Limb (tissue), 2 donors: ENCODE measurements around the gene PKD1.

ENCODE experiments used
- DNase-seq, 2 donors: peaks; one replicate each; pipeline ENCODE4 v3.0.0-alpha.2; 2016; ENCODE audit errors: extremely low spot score in 2 of 2

The PKD1 gene

DNA sequence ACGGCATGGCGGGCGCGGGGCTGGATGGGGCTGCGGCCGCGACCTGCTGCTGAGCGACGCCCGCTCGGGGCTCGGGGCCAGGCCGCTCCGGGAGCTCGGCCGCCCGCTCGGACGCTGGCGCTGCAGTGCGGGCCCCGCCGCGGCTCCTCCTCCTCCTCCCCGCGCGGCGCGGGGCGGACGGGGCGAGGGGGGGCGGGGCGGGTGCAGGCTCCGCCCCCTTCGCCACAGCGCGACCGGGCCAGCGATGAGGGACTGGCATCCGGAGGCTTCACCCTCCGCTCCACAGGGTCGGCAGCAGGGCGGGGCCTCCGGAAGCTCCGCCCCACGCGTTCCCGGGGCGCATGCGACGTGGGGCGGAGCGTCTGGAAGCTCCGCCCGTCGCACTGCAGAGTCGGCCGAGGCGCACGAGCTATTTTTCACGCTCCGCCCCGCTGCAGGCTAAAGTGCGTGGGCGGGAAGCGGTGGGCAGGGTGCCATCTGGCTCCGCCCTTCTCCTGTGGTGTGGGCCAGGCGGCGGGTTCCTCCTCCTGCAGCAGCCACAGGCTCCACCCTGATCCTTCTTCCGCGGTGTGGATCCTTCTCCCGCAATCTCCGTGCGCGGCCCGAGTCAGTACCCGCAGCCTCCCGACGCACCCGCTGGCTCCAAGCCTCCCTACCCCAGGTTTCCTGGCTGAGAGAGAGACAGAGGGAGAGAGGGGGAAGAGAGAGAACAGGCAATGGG, at the start of gene PKD1:
TSS of gene PKD1 (minus strand) at position 129 of the 721 bp plus-strand sequence. CDS start 209 bp downstream, outside the sequence.
- peak; percentile 86 to 89 for DNase-seq

DNA sequence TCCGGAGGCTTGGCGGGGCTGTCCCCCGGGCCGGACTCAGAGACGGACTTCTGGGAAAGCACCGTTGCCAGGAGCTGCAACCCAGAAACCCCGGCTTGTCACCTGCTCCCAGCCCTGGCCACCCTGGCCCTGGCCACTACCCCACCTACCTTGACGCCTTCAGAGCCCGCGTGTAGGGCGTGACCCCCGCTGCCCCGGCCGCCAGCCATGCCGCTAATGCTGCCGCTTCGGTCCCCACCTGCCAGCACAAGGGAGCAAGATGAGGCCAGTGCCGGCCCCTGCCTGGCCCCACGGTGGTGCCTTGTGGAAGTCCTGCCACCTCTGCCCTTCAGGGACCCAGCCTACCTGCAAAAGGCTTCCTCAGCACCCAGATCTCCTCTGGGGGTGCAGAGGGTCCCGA, 49.3 kb upstream of the PKD1 start:
- DNase-seq = no peak

DNA sequence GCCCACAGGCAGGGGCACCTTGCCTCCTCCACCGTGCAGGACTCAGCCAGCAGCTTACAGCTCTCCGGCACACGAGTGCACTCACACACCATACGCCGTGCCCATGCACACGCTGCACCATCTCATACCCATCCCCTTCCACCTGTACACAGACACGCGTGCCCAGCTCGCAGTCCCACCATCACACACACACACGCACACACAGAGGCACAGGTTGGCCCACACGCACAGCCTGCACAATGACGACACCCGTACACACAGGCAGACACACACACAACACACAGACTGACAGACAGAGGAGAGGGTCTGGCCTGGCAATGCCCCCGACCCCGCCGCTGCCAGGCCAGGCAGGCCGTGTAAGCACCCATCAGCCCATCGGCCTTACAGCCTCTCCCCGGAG, 48.6 kb upstream of the PKD1 start:
- no peak for DNase-seq

DNA sequence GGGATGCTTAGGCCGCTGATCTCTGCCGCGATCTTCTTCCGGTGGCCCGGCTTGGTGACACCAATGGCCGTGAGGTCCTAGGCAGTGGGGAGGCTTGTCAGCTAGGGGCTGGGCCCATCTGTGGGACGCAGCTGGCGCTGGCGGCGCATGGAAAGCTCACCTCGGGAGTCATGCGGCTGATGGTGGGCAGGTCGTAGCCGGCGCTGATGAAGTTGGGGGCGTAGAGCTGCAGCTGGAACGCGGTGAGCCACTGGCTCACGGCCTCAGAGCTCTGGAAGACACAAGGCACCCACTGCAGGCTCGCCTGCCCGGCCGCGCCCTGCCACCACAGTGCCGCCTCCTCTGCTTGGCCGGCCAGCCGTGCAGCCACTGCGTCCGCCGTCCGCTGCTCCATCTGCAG, 48.0 kb upstream of the PKD1 start:
- DNase-seq = no peak

DNA sequence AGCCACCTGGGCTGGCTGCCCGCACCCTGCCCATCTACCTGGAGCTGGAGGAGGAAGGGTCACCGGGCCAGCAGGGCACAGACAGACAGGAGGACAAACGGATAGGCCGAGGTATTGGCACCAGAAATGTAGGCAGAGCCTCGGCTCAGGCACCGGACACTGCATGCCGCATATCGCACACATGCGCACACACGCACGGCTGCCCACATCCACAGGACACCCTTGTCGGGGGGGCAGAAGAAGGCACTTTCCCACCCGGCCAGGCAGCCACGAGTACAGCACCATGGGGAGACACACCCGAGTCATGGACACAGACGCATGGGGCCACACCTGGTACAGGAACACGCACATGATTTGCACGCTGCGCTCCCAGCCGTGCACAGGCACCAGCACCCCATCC, 46.3 kb upstream of the PKD1 start:
- DNase-seq = no peak

DNA sequence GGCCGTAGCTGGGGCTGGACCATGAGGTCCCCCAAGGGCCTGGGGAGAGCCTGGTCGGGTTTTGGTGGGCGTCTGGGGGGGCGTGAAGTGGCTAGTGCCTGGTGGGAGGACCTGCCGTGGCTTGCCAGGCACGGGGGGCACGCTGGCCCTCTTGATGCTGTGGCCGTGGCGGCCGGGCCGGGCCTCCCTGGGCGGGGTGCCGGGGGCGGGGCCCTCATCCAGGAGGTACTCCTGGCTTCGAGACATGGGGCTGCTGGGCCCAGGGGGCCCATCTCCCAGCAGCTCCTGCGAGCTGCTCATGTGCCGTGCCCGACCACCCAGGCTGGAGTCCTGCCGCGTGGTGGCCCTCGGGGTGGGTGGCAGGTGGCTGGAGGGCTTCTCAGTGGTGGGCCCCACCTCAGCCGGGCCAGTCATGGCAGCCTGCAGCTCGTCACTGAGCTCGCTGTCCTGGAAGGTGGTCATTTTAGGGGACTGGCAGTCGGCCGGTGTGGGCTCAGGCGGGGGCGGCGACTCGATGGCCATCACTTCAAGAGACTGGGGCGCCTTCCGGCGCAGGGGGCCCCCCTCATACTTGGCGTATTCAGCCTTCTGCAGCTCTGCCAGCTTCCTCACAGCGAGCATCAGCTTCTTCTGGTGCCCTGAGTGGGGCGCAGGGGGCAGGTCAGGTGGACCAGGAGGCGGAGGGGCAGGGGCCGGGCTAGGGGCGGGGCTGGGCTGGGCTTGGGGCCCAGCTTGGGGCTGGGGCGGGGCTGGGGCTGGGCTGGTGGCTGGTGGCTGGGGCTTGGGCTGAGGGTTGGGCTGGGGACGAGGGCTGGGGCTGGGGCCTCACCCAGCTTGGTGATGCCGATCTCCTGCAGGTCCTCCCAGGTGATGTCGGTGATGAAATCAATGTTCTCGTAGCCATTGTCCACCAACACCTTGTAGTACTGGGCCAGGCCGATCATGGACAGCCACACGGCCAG, 45.5 kb upstream of the PKD1 start:
- DNase-seq = no peak

DNA sequence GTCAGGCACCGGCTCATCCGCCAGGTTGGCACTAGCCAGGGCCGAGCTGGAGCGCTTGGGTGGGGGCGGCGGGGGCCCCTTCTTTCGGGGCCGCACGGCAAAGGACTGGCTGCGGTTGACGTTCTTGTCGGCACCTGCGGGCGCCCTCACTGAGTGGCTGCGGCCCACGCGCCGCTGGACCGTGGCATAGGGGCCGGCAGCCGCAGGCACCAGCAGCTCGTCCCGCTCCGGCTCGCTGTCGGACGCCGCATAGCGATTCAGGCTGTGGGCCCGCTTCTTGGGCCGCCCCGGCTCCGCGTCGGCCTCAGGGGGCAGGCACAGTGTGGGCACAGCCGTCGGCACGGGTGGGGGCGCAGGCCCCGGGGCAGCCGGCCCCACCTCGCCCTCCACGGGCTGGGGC, 44.8 kb upstream of the PKD1 start:
- no peak for DNase-seq

DNA sequence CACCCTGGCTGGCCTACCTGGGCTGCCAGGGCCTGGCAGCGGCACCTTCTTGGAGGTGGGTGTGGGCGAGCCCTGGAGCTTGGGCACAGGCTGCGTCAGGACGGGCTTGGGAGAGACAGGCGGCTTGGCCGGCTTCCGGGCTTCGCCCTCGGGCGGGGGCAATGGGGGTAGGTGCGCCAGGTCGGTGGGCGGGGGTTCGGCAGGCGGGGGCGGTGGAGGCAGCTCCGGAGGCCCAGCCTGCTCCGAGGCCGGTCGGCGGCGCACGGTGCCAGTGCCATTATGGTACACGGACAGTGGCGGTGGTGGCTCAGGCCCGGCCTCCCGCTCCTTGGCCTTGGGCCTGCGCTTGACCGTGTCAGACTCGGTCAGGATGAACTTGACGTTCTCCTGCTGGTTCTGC, 43.9 kb upstream of the PKD1 start:
- no peak for DNase-seq

DNA sequence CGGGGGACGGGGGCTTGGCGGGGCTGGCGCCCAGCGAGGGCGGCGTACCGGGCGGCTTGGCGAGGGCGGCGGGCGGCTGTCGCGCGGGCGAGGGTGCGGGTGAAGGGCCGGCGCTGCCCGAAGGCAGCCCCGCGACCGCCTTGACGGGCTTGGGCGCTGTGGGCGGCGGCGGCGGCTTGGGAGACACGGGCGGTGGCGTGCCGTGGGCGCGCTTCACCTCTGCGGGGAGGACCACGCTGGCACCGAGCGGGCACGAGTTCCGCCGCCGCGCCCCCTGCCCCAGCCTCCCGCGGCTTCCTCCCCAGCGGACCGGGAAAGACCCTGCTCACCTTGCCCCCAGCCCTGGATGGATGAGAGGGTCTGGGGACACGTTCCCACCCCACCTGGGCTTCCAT, 43.4 kb upstream of the PKD1 start:
- no peak for DNase-seq

DNA sequence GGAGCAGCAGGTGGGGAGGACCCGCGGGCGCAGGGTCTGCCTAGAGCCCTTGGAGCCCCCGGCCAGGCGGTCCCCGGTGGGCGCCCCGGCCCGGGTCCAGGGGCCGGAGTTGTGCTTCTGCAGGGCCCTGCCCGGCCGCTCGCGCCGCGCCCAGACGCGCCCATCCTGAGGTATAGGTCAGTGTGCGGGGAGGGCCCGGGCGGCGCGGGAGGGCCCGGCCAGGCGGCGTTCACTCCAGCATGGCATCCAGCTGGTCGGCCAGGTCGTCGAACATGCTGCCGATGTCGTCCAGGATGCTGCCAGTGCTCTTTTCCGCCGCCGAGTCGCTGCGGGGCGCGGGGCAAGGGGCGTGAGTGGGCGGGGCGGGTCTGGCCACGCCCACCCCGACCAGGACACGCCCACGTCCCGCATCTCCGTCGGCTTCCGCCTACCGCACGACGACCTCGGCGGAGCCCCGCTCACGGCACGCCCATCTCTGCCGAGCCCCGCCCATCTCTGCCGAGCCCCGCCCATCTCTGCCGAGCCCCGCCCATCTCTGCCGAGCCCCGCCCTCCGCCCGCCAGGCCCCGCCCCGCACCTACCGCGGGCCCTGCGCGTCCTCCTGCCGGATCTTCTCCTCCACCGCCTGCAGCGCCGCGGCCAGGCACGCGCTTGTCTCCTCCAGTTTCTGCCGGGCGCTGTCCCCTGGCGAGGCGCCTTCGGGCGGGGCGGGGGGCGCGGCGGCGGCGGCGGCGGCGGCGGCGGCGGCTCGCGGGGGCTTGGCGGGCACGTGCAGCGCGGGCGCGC, 42.8 kb upstream of the PKD1 start:
- DNase-seq = peak in 1 of 2 donors; percentile 72

DNA sequence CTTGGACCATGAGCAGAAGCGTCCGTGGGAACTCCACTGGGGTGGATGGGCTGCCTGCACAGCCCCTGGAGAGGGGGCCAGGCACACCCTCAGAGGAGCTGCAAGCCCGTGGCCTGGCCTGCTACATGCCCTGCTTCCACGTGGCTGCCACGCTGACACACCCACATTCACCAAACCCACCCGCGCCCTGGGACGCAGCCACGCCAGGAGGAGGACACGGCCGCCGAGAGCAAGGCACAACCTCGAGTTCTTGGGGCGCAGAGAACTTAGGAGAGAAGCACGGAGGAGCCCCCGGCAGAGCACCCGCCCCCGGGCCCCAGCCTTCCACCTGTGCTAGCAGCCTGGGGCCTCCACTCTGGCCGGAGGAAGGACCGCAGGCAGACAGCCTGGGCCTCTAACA, 41.9 kb upstream of the PKD1 start:
- no peak for DNase-seq

DNA sequence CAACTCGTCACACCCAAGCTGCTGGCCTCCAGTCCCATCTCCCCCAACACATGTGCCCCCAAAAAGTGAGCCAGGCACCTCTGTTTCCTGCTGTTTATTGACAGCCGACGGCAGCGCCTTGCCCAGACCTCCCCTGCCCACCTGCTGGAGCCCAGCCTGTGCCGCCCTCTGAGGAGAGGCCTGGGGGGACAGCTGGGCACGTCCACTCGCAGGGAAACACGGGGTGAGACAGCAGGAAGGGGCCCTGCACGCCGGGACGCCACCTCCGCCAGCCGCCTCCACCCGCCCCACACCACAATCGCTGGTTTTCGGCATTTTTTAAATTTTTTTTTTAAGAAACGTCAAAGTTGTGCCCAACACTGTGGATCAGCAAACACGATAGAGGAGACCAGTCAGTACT, 41.4 kb upstream of the PKD1 start:
- DNase-seq = no peak

DNA sequence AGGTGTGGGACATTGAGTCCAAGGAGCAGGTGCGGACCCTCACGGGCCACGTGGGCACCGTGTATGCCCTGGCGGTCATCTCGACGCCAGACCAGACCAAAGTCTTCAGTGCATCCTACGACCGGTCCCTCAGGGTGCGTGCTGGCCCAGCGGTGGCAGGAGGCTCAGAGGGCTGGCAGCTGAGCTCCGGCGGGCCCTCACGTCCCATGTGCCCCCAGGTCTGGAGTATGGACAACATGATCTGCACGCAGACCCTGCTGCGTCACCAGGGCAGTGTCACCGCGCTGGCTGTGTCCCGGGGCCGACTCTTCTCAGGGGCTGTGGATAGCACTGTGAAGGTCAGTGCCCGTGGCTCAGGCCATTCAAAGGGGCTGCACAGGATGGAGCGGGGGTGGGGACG, 40.3 kb upstream of the PKD1 start:
- no peak for DNase-seq

DNA sequence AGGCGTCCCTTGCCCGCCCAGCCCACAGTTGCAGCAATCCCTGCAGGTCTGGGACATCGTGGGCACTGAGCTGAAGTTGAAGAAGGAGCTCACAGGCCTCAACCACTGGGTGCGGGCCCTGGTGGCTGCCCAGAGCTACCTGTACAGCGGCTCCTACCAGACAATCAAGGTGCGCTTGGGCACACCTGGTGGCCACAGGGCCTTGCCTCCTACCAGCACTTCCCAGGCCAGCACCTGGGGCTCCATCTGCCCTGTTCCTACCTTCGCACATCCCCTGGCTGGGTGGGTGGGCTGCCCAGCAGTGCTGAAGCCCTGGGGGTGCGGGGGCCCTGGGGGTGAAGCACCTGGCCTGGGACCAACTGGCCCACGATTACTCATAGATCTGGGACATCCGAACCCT, 39.8 kb upstream of the PKD1 start:
- DNase-seq = no peak

DNA sequence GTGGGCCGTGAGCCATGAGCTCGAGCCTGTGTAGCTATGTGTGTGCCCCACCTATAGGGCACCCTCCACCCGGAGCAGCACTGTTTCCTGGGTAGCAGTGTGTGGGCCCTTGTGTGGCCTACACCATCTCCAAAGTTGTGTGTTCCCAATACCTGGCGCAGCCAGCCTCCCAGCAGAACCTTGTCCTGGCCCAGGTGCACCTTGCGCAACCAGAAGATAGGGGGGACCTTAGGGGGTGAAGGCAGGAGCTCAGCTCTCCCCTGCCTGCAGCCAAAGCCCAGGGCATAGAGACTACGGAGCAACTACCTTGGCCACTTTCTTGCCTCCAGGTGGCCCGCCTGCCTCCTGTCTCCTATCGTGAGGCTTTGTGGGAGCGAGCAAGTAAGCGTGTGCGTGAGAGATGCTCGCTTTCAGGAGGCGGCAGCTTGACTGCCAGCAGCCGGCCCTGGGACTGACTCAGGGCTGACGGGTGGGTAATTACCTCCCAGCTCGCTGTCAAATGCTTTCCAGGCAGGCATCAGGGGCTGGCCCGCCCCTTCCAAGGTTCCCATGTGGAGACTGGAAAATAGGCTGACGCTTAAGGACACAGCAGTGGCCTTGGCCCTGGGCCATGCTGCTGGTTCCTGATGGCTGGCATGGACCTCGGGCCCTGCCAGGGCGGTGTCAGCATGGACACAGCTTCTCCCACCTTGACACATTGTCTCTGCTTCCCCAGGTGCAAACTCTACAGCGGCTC, 38.9 kb upstream of the PKD1 start:
- DNase-seq = no peak

DNA sequence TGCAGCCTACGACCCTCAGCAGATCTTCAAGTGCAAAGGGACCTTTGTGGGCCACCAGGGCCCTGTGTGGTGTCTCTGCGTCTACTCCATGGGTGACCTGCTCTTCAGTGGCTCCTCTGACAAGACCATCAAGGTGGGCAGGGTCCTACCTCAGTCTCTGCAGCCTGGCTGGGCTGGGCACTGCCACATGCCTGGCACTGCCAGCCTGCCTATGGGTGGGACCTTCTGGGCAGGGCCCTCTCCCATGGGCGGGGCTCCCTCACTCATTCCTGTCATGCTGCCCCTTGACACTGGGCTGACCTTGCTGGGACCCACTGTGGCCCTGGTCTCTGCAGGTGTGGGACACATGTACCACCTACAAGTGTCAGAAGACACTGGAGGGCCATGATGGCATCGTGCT, 38.2 kb upstream of the PKD1 start:
- no peak for DNase-seq

DNA sequence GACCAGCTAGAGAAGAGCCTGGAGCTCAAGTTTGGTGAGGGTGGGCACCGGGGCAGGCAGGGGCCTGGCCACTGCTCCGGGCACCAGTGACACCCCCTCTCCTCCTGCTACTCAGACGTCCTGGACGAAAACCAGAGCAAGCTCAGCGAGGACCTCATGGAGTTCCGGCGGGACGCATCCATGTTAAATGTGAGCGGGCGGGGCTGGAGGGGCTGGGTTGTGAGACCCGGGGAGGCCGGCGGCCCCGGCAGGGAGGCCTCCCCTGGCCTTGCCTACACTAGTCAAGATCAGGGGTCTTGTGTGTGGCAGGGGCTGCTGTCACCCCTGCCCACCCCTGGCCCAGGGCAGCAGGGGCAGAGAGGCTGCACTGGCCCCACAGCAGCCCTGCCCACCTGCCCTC, 37.7 kb upstream of the PKD1 start:
- DNase-seq = no peak

DNA sequence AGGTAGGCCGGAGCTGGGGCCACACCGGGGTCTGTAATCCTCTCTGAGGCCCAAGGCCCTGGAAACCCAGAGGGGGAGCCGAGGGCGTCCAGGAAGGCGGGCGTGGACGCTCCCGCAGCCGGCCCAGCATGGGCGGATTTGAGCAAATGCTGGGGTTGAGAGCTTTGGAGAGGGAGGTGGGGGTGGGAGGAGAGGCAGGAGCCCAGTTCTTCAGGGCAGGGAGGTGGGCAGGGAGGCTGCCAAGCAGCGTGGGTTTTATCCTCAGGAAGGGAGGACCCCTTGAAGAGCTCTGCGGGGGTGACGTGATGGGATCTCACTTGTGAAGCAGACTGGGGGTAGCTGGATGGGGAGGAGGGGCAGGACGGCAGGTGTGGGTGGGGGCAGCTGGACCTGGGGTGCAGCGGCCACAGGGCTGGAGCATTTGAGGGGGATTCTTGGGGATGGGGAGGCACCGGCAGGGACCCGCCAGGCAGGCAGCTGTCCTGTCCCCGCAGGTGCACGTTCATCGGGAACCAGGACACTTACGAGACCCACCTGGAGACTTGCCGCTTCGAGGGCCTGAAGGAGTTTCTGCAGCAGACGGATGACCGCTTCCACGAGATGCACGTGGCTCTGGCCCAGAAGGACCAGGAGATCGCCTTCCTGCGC, 37.1 kb upstream of the PKD1 start:
- DNase-seq = no peak

DNA sequence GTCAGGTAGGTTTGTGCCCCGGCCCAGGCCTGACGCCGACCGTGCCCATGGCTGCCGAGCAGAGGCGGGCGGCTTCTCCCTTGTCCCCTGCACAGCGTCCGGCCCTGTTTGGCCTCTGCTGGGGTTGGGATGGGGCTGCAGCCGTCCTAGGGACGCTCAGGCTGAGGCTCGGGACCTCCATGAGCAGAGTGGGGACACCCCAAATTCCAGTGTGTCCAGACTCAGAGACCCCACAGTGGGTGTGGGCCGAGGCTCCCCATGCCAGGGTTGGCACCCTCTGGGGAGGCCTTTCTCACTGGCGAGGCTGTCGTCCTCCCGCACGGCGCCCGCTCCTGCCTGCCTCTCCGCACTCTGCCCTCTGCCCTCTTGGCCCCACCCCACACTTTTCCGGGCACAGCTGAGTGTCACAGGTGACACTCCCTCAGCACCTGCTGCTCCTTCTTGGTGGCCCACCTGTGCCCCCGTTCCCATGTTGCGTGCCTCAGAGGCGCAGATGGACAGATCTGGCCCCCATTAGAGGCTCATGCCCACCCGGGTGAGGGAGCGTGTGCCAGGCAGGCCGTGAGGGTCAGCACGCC, 36.0 kb upstream of the PKD1 start:
- no peak for DNase-seq
